NCI-H526 treated with DMSO at 0.1 percent for 48 hours (cell line): Measurements from ENCODE around the gene SMAGP.
"Not testable (repeated sequence)": the region's sequence is repeated elsewhere in the genome, so short reads cannot be mapped to it uniquely, and the experiment has no call there.

Experiments used
- DNase-seq: peaks from one replicate; lab custom pipeline; 2025; lab: John Stamatoyannopoulos, UW

The SMAGP gene, protein sequence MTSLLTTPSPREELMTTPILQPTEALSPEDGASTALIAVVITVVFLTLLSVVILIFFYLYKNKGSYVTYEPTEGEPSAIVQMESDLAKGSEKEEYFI

DNA sequence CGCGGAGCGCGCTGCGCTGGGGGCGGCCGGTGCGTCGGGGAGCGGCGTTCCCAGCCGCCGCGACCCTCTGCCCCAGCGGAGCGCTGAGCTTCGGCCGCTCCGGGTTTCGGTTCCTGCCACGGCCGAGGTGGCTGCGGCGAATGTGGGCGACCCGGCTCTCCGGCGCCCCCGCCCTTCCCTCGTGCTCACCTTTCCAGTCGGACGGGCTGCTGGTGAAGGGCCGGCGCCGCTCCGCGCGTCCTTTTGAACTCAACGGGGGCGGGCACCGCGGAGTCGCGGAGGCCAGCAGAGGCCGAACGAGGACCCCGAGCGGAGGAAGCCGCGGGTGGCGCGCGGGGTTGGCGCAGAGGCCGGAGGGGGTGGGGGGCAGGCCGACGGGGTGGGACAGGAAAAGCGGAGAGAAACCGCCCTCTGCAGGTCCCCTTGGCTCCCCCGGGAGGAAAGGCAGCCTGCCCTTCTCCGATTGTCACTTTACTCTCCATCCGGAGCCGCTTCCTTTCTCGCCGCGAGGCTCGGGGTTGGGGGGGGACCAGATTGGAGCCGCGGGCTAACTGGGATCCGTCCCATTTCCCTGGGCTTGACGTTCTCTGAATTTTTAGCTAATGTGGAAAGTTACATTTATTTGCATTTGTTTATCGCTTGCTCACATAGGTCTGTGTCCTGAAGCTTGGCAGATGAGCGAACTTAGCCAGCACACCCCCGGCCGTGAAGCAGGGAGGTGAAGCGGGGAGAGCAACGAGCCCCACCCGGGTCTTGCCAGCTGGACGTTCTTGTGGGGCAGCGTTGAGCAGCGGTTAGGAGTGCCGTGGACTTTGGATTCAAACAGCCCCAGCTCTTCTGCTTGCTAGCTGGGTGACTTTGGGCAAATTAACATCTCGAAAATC lies at the start of gene SMAGP:
Gene SMAGP (minus strand): TSS at position 349 of the 884 bp plus-strand sequence. CDS start 1,137 bp downstream, outside the sequence.
- peak; percentile 34 for DNase-seq

DNA sequence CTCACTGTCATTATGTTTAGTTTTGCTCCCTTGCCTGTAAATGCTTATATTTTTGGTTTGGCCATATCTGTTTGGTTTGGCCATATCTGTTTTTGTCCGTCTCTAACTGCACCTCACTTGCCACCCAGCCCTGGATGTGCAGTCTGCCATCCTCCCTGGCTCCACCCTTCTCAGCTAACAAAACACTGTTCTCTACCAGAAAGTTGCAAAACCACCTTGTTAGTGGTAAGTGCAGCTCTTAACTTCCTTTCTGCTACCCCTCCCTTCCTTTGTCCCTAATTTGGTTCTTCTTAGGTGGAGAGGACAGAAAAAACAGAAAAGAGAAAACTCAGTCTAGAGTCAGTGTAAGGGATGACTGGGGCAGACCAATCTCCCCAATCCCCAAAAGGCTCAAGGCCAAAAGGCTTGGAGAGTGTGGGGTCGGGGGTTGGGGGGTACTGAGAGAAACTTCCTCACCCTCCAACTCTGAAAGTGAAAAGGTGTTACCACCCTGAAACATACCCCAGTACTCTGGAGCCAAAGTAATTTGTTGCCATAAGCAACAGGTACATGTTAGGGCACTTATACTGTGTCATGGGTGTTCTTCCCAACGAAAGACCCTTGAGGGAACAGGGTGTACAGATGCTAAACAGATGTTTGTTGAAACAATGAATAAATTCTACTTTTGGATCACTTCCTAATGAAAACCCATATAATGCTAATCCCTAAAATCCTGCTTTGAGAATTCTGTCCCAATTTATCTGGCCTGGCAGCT lies 48.8 kb upstream of the SMAGP start:
- no peak for DNase-seq

DNA sequence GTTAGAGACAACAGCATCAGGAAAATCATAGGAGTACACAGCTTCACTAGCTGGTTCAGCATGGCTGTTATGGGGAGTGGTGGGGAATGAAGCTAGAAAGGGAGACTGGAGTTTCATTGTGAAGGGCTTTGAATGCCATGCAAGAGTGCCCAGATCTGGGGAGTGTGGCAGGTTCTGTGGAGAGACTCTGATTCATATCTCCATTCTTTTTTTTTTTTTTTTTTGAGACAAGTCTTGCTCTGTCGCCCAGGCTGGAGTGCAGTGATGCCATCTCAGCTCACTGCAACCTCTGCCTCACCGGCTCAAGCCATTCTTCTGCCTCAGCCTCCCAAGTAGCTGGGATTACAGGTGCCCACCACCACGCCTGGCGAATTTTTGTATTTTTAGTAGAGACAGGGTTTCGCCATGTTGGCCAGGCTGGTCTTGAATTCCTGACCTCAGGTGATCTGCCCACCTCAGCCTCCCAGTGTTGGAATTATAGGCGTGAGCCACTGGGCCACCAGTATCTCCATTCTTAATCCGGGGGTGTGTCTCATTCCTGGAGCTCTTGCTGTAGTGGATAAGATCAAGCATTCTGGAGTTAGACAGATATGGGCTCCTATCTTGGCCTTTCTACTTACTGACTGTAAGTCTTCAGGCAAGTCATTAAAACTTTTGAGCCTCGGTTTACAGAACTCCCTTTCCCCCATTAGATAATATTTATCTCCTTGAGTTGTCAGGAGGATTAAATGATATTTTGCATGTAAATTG lies 48.0 kb upstream of the SMAGP start:
- not testable (repeated sequence) for DNase-seq

DNA sequence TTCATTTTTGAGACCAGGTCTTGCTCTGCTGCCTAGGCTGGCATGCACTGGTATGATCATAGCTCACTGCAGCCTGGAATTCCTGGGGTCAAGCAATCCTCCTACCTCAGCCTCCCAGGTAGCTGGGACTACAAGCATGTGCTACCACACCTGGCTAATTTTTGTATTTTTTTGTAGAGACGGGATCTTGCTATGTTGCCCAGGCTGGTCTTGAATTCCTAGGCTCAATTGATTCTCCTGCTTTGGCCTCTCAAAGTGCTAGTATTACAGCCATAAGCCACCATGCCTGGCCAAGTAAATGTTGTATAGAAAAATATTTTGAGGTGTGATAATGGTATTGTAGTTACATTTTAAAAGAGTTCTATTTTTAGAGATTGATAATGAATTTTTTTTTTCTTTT lies 41.2 kb upstream of the SMAGP start:
- DNase-seq: no peak

DNA sequence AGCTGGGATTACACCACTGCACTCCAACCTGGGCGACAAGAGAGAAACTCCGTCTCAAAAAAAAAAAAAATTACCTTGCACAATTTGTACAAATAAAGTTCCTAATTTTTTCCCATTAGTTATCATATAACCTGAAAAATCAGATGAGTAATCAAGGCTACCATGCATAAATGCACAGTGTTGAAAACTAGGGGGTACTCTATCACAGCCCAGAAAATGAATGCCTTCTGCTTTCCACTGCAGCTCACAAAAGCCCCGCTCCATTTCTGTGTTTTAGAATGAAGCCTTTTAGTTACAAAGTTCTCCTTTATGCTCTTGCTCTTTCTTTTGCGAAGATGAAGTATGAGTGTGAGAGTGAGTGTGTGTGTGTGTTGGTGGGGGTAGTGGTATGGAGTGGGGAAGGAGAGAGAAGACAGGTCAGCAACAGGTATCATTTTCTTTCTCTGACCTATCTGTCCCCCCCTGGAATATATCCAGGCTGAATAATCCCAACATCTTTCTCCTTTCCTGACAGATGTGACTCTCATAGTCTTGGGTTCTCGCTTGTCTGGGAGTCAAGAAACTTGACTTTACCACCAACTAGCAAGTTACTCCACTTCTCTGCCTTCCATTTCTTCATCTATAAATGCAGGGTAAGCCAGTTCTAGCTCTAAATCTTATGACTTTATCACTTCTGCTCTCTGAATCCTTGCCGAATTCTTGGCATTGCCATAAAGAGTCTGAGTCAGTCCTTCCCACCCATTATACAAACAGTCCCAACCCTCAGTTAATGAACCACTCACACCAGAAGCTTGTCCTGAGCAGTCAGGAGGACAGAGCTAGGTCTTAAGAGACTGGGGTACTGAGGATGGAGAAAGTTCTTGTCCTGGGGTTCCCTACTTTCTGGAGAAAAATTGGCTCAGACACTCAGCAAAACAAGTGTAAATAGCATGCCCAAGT lies 37.7 kb upstream of the SMAGP start:
- DNase-seq: no peak

DNA sequence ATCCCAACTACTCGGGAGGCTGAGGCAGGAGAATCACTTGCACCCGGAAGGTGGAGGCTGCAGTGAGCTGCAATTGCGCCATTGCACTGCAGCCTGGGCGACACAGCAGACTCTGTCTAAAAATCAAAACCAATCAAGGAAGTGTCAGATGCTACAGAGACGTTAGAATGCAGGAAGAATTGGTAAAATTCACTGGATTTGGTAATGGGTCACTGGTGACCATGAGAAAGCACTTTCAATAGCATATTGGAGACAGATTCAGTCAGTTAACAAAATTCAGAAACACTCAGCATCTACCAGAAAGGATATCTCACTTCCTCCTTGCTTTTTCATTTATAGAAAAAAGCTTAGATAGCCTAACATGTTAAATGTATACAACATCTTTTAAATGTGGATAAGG lies 36.3 kb upstream of the SMAGP start:
- no peak for DNase-seq

DNA sequence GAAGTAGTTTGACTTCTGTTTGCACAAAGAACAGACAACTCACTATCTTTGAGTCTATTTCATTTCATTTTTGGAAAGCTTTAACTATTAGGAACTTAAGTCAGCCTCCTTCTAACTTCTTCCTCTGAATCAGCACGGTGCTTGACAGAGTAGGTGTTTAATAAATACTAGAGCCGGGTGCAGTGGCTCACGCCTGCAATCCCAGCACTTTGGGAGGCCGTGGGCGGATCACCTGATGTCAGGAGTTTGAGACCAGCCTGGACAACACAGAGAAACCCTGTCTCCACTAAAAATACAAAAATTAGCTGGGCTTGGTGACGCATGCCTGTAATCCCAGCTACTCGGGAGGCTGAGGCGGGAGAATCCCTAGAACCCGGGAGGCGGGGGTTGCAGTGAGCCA lies 30.6 kb upstream of the SMAGP start:
- not testable (repeated sequence) for DNase-seq

DNA sequence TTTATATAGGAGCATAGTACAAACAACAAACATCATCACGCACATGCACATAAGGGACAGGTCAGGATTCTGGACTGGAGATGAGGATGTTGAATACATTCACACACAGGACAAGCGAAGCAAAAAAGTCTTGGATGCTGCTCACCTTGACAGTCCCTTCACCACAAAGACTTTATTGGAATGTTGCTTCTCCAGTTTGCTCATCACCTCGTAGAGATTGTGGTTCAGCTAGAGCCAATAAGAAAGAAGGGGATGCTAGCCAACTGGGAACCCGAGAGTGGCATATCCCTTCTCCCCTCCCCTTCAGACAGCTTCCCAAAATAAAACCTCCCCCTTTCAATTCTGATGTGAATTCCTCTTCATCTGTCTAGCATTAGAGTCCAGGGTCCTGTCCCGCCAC lies 25.4 kb upstream of the SMAGP start:
- DNase-seq: no peak

DNA sequence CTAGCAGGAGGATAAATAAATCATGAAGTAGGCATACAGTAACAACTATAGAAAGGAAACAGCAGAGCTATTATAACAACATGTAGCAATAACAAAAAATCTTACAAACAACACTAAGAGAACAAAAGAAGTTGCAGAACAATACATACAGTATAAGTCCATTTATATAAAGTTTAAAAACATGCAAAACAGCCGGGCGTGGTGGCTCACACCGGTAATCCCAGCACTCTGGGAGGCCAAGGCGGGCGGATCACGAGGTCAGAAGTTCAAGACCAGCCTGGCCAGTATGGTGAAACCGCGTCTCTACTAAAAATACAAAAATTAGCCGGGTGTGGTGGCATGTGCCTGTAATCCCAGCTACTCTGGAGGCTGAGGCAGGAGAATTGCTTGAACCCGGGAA lies 23.9 kb upstream of the SMAGP start:
- DNase-seq: not testable (repeated sequence)

DNA sequence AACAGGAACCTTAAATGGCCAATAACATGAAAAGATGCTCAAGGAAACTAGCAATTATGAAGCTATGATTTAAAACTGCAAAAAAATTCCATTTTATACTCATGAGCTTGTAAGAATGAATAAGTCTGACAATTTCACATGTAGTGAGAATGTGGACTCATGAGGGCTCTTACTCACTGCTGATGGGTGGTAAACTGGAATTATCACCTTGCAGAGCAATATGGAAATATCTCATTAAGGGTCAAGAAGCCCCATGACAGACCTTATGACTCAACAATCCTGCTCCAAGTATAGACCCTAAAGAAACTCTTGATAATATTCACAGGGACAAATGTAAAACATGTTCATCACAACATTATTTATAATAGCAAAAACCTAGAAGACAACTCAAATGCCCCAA lies 23.5 kb upstream of the SMAGP start:
- no peak for DNase-seq

DNA sequence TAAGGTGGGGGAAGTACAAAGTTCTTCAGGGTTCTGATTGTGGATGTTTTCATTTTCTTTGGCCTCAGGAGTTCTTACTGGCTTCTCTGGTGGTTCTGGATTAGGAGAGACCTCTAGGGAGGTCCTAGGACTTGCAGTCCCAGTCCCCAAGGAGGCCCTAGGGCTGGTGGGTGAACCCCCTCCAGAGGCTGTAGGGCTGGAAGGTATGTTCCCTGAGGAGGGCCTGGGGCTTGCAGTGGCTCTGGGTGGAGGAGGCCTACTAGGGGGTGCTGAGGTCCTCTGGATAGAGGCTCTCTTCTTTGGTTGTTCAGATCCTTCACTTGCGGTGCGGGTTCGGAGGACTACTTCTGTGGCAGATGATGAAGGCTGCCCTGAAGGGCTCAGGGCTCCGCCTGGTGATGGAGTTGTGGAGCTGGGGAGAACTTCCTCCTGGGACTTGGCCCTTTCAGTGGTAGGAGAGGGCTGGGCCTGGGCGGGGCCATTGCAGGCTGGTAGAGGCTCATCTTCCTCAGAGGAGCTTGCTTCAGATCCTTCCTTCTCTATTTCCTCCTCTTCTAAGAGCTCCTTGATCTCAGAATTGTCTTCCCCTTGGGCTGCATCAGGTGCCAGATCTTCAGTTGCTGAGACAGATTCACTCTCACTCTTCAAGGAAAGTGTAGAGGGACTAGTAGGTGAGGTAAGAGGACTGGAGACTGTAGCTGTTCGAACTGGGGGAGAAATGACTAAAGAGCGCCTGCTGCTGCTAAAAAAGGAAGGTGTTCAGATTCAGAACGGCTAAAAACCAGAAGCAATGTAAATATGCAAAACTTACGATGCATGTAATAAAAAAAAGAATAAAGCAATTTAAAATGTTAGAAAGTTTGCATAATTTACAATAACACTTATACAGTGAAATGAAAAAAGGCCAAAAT lies 21.6 kb upstream of the SMAGP start:
- not testable (repeated sequence) for DNase-seq

DNA sequence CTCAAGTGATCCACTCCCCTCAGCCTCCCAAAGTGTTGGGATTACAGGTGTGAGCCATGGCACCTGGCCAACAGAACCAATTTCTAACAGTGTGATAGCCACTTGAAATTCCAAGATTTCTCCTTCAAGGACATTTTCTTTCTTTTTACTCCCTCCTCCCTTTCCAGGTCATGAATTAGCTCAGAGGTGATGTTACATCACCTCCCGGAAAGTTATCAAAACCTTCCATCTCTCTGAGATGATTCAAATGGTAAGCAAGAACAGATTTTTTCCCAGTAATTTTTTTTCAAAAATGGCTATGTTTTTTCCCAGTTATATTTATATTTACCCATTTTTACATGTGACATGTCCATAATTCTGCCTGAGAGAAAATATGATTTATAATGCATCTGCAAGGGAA lies 15.6 kb upstream of the SMAGP start:
- no peak for DNase-seq

DNA sequence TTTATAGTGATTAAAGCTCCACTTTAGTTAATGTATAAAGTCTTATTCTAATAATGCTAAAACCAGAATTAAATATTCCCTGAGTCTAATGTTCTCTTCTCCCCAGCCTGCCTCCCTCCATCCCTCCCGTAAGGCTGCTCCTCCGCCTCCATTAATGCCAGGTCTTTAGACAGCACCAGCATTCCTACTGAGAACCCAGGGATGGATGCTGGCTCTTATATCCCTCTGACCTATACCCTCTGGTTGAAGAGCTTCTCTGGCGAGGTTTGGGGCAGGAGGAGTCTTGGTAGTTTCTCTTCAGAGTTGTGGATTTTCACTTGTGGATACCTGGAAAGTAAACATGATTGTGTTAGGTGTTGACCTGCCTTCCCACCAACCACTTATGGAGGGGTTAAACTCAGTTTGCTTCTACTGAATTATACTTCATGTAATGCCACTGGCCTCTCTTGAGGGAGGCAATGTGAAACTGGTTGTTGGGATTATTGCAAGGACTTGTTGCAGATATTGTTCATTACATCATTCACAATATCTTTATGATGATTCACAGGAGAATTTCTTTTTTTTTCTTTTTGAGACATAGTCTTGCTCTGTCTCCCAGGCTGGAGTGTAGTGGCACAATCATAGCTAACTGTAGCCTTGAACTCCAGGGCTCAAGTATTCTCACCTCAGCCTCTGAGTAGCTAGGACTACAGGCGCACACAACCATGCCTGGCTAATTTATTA lies 11.1 kb upstream of the SMAGP start:
- DNase-seq: no peak

DNA sequence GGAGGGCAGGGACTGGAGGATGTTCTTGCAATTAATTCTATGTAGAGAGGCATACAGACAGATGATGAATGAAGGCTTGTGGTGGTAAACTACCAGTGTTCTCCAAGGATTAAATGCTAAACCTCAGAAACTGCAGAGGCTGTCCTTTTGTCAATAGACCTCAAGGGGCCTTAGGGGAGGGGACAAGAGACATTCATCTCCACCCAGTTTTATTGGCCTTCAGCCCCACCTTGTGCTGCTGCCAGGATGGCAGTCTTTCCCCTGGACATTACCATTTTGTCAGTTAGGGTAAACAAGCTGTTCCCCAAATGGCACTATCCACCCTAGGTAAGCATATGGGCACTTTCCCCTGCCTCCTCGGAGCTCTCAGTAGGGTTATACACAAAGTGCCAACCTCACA lies 4.9 kb upstream of the SMAGP start:
- no peak for DNase-seq

DNA sequence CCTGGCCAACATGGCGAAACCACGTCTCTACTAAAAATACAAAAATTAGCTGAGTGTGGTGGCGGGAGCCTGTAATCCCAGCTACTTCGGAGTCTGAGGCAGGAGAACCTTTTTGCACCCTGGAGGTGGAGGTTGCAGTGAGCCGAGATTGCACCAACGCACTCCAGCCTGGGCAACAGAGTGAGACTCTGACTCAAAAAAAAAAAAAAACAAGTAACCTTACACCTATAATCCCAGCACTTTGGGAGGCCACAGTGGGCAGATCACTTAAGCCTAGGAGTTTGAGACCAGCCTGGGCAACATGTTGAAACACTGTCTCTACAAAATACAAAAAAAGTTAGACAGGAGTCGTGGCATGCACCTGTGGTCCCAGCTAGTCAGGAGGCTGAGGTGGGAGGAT lies 2.6 kb upstream of the SMAGP start:
- DNase-seq: not testable (repeated sequence)

DNA sequence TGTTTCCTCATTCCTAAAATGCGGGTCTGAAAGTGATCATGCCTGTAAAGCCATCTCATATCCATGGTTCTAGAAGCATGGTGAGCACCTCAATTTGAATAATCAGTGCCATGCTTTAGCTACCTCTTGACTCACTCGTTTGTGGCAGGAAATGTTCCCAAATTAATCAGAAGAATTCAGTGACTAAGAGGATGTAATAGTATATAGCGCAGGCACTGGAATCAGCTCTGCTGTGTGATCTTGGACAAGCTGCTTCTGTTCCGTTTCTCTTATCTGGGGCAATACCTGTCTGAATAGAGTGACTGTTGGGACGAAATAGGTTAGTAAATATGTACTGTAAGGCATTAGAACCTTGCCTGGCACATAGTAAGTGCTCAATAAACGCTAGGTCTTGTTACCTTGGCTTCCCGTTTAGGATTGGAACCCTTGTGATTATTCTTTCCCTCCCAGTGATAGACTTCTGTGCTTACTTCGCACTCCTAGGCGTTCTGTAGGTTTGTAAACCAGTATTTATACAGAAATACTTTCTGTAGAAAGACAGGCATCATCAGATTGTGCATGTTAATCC lies 820 bp upstream of the SMAGP start:
- no peak for DNase-seq

DNA sequence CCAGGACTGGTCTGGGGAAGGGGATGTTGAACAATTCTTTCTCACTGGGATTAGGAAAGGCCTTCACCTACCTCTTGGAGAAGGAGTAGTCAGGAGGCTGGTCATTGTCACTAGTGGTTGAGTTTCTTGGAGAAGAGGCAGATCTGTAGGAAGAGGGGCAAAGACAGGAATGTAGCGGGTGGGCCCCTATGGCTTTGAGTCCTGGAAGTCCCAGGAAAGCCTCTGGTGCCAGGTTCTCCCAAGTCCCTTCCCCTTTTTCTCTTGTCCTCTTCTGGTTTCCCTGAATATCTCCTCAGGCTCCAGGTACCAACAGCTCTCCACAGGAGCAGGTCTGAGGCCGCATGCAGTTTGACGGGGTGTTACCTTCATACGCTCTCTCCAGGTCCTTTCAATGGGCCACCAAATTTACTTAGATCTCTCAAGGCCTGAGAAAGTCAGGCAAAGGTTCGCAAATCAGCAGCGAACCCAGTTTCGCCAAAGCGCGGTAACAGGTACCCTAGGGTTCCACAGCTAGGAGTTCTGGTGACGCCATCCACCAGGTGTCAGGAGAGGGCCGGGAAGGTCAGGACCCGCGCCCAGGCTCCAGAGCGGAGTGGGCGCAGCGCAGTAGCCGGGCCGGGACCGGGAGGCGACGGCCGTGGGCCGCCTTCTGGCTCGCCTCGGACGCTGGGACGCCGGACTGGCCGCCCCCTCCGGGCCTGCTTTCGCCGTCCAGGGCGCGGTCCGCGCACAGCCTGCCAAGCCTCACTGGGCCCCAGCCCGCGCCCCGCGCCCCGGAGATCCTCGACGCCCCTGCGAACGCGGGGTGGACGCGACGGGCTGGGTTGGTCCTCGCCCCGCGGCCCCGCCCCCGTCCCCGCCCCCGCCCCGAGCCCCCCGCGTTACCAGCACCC lies 795 bp downstream of the SMAGP start:
- DNase-seq: peak; percentile 11

DNA sequence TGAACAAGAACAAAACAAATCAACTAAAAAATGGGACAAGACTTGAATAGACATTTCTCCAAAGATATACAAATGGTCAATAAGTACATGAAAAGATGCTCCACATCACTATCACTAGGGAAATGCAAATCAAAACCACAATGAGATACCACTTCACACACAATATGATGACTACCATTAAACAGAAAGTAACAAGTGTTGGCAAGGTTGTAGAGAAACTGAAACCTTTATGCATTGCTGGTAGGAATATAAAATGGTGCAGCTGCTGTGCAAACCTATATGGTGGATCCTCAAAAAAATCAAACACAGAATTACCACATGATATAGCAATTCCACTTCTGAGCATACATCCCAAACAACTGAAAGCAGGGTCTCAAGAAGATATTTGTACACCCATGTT lies 5.2 kb downstream of the SMAGP start:
- DNase-seq: peak; percentile 45
